Hematopoietic multipotent progenitor cell treated with erythropoietin and hydrocortisone succinate and interleukin-3 and kit ligand, for 17 days (in vitro differentiated cells): ENCODE measurements around the gene HOXB4.
"Not testable (repeated sequence)": the region's sequence is repeated elsewhere in the genome, so short reads cannot be mapped to it uniquely, and the experiment has no call there.

Source experiments
- DNase-seq: peaks from one replicate; pipeline ENCODE4 v3.0.0-alpha.2; 2015; ENCODE audit warnings: low spot score

Gene HOXB4

DNA sequence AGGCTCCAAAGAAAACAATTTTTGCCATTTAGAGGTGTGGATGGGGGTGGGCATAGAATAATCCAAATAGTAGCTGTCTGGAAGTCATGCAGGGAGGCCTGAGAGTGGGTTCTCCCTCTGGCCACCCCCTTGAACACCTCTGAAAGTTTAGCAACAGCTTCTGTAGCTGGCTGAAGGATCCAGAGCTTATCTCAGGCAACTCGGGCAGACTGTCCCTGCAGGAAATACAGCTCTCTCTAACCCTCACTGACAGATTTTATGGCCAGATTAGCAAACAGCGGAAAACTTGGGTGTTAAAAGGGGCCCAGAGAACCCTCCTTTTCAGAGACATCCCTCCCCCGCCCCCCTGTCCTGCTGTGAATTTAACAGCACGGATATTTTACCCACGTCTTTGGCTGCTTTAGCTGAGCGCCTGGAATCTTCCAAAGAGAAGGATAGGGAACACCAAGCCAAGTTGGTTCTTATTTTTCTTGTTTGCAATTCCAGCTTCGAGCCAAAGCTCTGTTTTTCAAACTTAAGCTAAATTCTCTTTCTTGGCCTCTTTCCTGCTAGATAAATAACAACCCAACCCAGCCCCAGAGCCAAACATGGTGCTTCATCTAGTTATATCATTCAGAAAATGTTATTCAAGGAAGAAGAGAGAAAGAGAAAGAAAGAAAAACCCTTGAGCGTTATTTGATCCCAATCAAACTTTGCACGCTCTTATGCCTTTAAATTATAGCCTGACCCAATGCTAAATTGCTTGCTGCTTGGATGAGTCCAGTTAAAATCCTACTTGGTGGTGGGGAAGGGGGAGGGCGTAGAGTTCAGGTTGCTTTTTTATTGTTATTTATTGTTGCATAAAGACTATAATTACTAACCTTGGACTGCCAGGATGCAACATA lies 31.0 kb downstream of the HOXB4 start:
- DNase-seq, result peak; percentile 58

DNA sequence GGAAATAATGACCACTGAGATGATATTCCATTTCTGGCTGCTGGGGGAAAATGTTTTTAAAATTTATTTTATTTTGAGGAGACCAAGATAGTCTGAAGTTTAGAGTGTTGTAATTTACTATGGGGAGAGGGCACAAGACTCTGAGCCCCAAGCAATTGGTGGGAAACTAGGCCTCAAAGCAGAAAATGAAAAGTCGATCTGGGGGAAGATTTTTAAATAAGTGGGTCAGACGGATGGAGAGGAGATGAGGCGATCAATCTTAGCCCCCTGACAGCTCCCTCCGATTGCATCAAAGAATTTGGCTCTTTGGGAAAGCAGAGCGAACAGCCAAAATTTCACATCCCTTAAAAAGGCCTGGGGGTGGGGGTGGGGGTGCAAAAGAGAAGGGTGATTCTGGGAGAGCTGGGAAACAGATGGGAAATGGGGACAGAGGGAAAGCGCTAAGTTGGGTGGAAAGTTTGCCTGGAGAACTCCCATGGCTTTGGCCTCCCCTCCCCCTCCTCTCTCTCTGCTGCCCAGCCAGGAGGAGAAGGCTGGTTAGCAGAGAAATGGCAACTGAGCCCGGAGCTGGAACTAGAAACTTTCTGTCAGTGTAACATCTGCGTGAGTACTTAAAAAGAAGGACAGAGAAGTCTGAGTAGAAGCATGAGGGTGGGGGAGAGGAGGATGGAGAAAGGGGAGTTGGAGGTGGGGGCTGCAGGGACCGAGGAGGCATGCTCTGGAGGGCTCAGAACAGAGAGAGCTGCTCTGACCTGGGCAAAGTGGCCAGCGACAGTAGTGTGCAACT lies 31.8 kb downstream of the HOXB4 start:
- no peak for DNase-seq

DNA sequence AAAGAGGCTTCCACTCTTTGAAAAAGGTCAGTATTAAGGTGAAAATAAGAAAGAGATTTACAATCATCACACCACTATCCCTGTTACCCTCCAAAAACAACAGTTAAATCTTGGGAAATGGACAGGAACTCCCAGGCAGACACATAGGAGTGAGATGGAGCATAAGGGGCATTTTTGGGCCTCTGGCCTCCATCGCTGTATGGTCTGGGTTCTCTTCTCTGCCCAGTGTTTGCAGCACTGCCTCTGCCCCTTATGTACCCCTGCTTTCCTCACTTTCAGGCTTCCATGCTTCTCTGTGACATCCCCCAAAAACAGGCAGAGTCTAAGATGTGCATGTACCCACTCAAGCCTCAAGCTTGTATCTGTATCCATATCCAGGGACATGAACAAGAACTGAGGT lies 32.6 kb downstream of the HOXB4 start:
- DNase-seq, result no peak

DNA sequence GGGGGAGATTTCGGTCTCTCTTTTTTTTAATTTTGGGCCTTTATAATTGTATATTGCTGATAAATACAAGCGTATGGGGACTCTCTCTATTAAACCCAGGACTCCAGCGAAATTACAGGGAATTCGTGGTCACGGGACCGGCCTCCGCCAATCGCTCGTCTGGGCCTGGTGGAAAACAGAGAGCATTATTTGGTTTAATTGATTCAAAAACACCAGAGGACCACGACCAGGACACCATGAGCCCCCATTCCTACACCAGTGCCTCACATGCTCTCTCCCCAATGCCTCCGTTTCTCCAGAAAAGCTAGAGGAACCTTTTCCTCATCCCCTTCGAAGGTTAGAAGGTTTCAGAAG lies 33.2 kb downstream of the HOXB4 start, which contains the start of gene HOXB2:
Gene HOXB2, minus strand, starts transcription at position 88 of the 354 bp plus-strand sequence. CDS start 198 bp downstream, outside the sequence.
- peak; percentile 30 for DNase-seq

DNA sequence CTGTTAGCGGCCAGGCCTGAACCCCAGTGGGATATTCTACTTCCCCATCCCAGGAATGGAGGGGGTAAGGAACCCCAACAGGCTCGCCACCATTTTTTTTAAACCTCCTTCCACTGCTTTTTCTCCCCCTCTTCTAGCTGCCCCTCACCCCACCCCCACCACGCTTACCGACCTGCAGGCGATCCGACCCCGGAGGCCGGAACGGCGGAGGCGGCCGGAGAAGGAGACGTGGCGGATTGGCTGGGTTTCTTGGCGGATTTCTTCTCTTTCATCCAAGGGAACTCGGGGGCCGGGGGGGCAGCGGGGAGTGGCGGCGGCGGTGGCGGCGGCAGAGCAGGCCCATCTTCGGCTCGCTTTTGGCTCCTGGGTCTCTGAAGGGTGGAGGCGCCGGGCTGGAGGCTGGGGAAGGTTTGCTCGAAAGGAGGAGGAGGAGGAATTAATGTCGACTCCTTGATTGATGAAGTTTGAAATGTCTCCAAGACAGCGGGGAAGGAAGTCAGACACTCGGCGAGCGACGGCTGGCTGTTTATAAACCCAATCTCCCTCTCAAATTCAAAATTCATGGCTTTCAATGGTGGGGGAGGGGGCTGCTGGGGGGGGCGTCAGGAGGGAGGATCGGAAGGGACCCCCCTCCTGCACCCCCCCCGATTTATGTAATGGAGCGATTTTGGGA lies 33.7 kb downstream of the HOXB4 start:
- peak; percentile 30 for DNase-seq

DNA sequence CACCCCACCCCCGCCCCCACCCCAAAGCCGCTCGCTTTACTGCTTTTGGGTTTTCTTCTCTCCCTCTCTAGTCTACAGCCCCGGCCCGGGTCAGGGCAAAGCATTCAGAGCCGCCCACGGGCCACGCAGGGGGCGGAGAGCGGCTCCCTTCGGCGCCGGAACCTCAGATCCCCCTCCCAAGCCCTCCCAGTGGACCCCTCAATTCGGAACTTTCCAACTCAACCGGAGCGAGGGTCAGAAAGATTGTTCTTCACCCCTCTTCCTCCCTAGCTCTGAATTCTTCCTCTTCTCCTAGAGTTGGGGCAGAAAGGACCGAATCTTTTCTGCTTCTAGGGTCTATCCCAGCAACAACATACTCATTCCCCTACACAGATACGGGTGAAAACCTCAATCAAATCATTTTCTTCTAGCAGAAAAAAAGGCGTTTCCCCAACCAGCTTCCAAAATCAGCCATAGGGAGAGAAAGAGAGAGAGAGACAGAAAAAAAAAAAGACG lies 34.2 kb downstream of the HOXB4 start:
- DNase-seq, result peak; percentile 45

DNA sequence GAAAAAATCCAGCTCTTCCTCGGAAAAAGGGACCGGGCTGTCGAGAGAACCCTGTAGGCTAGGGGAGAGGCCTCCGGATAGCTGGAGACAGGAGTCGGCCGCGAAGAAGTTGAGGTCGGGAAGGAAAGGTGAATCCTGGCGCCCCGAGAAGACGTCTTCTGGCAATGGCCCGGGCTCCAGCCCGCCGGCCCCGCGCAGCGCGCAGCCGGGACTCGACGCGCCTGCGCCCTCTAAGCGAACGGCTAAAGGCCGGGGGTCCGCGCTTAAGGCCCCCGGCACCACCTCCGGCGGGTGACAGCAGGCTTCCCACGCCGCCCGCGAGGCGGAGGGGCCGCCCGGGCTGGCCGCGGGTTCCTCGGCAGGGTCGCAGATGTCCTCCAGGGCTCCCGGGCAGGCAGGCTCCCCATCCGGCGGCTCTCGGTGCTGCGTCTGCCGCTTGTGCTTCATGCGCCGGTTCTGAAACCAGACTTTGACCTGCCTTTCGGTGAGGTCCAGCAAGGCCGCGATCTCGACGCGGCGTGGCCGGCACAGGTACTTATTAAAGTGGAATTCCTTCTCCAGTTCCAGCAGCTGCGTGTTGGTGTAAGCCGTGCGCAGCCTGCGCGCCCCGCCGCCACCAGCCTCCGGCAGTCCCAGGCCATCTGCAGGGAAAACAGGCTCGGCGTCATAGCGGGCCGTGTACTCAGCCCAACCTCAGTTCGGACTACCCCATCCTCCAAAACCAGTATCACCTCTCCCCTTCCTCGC lies 34.9 kb downstream of the HOXB4 start:
- peak; percentile 69 for DNase-seq

DNA sequence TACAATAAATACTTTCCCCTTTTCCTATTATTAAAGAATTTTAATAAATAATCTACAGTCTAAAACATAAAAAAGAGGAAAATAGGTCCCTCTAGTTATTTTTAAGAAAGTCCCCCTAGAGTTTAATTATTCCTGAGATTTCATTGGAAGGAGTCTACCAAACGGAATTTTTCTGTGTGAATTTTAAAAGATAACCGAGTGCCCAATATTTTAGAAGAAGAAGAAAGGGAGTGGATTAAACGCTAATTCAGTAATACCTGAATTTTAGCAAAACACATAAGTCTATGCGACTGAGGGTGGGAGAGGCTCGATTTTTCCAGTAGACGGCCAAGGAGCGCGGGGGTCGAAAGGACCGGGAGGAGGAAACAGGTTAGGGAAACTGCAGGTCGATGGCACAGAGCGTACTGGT lies 35.4 kb downstream of the HOXB4 start:
- no peak for DNase-seq

DNA sequence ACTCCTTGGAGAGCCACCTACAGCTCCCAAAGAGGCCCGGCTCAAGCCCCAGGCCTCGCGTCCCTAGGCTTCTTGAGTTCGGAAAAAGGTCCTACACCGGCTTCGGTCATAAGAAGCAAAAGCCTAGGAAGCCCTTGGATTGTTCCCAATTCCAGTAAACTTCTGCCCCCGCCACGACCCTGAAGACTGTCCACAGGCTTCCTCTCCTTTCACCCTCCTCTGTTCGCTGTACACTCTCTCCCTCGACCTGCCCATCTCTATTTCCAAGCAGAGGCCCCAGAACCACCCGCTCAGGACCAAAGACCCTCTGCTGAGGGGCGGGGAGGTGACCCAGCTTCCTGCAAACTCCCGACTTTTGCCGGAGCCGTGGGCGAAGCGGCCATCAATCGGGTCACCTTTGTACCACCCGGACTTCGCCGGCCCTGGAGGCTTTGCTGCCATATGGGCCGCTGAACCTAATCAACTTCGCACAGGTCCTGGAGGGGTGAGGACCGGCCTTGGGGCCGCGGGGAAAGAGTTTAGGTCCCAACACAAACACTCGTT lies 36.0 kb downstream of the HOXB4 start:
- peak; percentile 60 for DNase-seq

DNA sequence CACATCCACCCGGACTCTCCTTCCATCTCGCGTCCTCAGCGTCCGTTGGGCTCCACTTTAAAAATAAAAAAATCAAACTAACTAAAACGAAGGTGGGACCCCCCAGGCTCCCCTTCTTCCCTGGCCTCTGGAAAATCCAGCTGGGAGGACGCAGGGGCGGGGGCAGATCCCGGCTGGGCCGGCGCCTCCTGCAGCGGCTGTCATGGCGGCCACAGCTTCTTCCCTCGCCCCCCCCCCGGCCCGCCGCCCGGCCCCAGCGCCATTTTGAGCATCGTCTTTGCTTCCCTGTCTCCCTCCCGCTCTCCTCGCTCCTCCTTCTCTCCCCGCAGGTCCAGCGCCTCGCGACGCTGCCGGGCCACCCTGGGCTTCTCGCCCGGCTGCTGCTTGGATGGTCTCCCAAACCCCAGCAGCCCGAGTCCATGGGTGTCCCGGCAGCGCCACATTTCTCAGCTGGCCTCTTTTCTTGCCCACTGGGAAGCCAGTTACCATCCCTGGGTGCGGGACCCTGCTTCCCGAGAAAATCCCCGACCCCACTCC lies 36.5 kb downstream of the HOXB4 start:
- peak; percentile 51 for DNase-seq

DNA sequence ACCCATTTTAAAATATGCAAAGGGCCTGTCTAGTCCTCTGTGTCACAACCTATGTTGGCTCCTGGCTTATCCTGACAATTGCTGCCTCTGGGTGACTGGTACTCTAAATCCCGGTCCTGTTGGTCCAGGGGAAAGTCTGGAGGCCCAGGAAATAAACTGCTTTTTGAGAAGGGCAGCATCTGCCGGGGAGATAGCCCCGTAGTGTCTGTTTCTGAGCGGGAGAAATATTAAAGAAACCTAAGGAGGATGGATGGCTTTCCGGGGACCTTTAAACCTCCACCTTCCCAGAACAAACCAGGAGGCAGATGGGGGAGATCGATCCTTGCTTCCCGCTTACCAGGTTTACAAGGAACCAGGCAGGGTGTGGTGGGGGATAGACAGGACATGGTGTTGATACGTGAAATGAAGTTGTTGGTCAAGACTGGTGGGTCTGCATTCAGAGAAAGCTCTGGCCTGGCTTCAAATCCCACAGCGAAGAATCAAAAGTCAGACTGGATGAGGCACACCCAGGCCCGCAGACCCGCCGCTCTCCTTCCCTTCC lies 37.0 kb downstream of the HOXB4 start:
- no peak for DNase-seq

DNA sequence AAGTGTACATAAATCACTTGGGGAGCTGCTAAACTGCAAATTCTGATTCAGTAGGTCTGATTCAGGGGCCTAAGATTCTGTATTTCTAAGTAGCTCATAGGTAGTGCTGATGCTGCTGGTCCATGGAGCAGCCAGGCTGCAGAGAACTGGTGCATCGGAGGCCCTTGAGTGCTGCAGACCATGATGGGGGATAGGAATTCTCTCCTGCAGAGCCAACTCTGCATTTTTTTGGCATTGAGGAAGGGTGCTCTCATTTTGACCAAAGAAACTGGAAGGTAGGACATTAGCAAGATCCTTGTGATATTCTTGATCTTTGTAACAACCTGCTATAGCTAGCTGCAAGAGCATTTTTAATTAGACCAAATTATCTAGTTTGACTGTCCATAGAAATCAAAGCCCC lies 37.9 kb downstream of the HOXB4 start:
- DNase-seq, result no peak

DNA sequence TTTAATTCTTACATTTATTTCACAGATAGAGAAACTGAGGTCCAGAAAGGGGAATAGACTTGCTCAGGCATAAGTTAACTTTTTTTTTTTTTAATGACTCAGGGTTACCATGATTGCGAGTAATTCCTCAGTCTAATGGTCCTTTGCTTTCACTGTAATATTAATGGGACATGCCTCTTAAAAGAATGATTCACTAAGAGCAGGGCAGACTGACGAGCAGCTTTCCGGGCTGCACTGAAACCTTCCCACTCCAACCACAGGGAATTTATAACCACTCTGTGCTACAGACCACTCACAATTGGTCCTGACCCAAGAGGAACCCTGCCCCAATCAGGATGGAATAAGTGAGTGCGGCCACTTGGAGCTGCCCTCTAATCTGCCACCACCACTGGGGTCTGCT lies 39.0 kb downstream of the HOXB4 start:
- no peak for DNase-seq

DNA sequence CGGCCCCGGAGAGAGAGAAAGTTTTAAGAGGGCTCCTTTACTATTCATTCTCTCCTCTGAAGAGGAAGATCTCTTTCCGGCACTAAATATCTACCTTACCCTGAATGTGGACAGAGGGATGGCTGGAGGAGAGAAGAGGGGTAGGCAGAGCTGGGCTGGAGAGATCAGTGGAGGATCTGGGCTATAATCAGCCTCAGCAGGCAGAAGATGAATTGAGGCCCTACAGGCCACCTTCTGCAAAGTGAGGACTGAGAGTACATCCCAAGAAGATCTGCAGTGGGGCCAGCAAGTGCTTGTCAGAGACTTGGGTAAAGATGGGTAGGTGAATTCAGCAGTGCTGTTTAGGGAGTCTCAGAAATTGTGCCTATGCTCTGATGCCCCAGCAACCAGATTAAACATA lies 40.8 kb downstream of the HOXB4 start:
- no peak for DNase-seq

DNA sequence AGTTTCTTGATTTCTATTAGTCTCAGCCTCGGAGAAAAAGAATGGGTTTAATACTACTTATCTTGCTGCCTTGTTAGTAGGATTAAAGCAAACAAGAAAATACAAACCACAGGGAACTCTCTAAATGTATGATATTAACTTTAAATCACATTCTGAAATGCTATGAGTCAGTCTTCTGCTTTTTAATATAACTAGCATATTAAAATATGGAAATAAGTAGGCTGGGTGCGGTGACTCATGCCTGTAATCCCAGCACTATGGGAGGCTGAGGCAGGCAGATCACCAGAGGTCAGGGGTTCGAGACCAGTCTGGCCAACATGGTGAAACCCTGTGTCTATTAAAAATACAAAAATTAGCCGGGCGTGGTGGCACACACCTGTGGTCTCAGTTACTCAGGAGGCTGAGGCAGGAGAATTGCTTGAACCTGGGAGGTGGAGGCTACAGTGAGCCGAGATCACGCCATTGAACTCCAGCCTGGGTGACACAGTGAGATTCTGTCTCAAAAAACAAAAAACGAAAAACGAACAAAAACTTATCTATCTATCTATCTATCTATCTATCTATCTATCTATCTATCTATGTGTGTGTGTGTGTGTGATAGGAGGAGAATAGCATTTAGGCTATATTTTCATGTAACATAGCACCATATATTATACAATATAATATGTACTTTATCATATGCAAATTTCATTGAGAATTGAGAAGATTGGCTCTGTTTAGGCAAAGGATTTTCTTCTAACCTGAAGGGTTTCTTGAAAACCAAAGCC lies 42.2 kb downstream of the HOXB4 start:
- DNase-seq, result not testable (repeated sequence)

DNA sequence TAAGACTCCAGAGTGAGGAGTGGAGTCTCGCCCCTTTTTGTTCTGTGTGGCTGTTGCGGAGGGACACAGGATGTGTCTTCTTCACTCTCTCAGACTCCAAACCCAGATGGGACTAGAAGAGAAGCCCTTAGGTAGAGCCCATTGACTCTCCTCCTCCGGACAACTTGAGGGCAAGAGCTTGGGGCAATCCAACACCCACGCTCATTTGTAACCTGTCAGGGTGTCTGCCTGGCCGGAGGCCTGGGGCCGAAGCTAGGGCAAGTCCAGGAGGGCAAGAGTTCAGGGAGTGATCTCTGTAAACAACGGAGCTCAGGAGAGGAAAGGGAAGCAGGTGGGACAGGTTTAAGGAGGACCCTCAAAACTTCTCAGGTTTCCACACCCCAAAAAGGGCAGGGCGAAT lies 45.9 kb downstream of the HOXB4 start:
- no peak for DNase-seq

DNA sequence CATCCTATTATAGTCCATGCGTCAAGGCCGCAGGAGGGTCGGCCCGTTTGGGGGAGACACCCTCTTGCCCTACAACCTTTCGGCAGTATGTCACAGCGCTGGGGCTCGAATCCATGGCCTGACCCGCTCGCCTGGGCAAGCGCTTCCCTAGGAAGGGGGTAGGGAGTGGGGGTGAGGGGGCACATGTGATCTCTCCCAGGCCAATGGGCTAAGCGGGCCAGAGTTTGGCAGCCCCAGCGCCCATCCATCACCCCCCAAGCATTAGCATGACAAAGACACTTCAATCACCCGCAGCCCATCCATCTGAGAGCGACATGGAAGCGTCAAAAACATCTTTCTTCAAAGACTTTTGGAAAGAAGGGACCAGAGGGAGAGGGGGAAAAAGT lies 47.3 kb downstream of the HOXB4 start, which contains the start of gene HOXB1:
Gene HOXB1, minus strand, starts transcription at position 125 of the 386 bp plus-strand sequence. Its CDS starts 107 bp downstream, at position 18.
- no peak for DNase-seq

DNA sequence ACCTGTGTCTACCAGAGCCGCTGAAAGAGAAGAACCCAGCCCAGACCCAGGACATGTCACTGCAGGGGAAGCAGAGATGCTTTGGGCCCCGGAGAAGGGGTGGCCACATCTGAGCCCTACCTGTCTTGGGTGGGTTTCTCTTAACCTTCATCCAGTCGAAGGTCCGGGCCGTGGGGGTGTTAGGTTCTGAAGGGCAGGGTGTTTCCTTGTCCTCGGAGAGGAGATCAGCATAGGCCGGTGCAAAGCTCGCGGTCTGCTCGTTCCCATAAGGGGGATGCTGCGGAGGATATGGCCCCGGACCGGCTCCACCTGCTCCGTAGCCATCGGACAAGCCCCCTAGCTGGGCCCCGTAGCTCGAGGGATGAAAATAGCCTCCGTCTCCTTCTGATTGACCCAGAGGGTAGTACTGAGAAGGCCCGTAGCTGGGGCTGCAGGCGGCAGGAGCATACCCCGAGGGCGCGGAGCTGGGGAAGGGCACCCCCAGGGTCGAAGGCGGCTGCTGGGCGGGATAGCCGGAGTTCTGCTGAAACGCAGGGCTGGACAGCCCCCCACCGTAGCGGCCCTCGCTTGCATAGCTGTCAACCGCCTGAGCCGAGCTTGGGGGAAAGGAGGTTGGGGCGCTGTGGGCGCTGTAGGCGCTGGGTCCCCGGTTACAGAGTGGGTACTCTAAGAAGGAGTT lies 47.8 kb downstream of the HOXB4 start:
- no peak for DNase-seq

DNA sequence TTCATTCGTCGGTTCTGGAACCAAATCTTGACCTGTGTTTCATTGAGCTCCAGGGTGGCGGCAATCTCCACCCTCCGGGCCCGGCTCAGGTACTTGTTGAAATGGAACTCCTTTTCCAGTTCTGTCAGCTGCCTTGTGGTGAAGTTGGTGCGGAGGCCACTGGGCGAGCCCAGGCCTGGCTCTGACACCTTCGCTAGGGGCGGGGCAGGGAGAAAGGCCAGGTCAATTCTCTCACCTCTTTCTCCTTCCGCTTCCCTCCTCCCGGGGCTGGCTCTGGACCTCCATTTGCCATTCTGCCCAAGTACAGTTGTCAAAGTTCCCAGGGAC lies 48.5 kb downstream of the HOXB4 start:
- no peak for DNase-seq
